CD4-positive, alpha-beta T cell treated with Interleukin-21 for 1 hour (primary cell): Measurements from ENCODE around the gene ORM2.
A peak's percentile ranks its signal among the peaks of the same experiment; 100 is the strongest.
"Not testable (repeated sequence)": the region's sequence is repeated elsewhere in the genome, so short reads cannot be mapped to it uniquely, and the experiment has no call there.

Source experiments
- DNase-seq: peaks from one replicate; pipeline ENCODE4 v3.0.0-alpha.2; 2020

Gene ORM2

DNA sequence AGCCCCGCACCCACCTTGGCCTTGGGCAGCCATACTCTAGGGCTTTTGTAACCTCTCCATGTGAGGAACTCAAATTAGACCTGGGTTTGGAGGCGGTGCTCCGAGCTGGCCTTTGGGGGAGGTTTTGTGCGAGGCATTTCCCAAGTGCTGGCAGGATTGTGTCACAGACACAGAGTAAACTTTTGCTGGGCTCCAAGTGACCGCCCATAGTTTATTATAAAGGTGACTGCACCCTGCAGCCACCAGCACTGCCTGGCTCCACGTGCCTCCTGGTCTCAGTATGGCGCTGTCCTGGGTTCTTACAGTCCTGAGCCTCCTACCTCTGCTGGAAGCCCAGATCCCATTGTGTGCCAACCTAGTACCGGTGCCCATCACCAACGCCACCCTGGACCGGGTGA is at the start of gene ORM2:
ORM2 (plus strand) TSS at position 245 of the 398 bp plus-strand sequence; CDS start at position 281, 36 bp downstream.
- DNase-seq, result not testable (repeated sequence)

GRCh38 chr9:114280636-114281472 is 48.8 kb upstream of the ORM2 start:
- DNase-seq, result no peak

- DNase-seq, result no peak
Measured at GRCh38 chr9:114281473-114282103, 48.1 kb upstream of the ORM2 start.

GRCh38 chr9:114282104-114282485 is 47.6 kb upstream of the ORM2 start:
- DNase-seq, result no peak

- no peak for DNase-seq
Measured at GRCh38 chr9:114282507-114282906, 47.2 kb upstream of the ORM2 start.

- peak; percentile 11 for DNase-seq
Measured at GRCh38 chr9:114282926-114283325, 46.7 kb upstream of the ORM2 start.

GRCh38 chr9:114283551-114284111 is 46.0 kb upstream of the ORM2 start:
- no peak for DNase-seq

GRCh38 chr9:114284316-114285060 is 45.2 kb upstream of the ORM2 start:
- DNase-seq, result no peak

DNA sequence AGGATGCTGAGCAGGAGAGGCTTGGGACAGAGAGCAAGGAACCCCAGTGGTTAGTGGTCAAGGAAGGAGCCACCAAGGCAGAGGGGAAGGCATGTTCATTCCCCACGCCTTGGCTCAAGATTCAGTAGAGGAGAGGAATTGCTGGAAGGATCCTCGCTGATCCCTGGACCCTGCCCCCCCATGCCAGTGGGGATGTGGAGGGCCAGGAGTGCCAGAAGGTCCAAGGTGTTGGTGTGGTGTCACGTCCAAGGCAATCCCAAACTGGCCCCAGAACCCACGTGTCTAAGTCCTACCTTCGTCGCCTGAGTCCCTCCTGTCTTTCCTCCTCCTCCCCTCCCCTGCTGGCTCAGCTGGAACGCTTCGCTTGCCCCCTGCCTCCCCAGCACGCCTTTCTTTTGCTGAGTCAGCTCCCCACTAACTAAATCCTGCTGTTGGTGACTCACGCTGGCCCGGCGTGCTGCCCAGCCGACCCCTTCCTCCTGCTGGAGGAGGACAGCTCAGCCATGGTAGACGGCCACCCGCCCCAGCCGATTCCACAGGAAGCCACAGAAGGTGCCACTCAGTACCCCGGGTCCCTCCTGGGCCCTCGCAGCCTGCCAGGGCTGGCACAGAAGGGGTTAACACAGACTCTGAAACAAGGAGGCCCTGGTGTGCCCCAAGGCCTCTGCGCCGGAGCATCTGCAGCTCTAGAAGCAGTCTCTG is 44.4 kb upstream of the ORM2 start:
- no peak for DNase-seq

DNA sequence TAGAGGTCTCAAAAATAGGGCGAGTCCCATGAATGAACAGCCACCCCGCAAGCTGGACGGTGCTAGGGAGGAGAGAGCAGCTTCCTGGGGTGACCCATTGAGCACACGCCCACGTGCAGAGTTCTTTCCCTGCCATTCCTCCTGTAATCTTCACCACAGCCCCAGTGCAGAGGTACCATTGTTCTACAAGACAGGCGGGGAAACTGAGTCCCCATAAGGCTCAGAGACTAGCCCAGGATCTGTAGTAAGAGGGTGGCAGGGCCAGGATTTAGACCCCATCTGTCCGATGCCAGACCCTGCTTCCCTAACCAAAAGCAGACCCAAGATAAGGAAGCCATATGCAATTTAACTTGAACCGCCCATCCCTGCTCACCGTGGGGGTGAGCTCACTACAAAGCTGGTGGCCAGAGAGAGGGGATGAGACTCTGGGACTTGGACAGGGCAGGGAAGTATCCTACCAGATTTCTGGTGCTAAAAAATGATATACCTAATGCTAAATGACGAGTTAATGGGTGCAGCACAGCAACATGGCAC is 43.5 kb upstream of the ORM2 start:
- no peak for DNase-seq

GRCh38 chr9:114287001-114287762 is 42.5 kb upstream of the ORM2 start:
- no peak for DNase-seq

DNA sequence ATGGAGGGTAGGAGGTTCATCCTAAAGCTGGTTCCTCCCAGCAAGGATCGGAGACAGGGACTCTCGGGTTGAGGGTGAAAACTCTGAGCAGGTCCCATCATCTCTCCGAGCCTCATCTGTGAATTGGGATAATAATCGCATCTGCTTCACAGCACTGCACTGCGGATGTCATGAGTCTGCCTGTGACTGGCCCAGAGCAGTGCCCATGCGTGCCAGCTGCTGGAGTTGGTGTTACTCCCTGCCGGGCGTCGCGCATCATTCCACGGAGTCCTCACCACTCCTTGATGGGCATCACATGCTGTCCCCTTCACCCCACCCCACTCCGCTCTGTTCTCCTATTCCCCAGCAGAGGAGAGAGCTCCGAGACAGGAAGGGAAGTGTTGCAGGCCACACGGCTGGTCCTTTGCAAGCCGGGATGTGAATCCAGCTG is 41.9 kb upstream of the ORM2 start:
- no peak for DNase-seq

DNA sequence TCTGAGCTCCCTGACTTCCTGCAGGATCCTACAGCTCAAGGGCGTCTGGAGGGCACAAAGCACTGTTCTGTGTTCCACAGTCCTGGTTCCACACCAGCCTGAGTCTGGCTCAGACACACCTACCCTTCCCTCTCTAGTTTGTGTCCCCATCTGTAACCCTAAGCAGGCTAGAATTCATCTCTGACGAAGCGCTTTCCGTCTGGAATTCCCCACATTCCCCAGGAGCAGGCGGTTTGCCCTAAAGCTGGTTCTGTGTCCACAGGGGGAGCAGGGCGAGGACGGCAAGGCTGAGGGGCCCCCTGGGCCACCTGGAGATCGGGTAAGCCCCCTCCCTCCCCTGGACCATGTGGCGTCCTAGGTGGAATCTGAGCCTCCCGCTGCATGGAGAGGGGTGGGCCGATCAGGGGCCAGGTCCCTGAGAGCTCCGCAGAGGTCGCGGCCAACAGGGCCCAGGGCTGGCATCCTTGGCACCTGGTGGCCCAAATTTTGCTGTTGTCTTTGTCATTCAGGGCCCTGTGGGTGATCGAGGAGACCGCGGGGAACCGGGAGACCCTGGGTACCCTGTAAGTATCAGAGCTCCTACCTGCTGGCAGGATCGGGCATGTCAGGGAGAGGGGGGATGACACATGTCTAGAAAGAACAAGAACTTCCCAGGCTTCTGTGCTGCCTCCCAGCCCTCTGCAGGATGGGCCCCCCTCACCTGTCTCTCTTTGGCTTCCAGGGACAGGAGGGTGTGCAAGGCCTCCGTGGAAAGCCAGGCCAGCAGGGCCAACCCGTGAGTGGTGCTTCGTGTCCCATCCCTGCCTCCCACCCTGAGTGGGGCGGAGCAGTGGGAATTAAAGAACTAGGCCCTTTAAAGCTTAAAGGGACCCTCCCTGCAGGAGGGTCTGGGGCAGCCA is 41.2 kb upstream of the ORM2 start:
- no peak for DNase-seq

DNA sequence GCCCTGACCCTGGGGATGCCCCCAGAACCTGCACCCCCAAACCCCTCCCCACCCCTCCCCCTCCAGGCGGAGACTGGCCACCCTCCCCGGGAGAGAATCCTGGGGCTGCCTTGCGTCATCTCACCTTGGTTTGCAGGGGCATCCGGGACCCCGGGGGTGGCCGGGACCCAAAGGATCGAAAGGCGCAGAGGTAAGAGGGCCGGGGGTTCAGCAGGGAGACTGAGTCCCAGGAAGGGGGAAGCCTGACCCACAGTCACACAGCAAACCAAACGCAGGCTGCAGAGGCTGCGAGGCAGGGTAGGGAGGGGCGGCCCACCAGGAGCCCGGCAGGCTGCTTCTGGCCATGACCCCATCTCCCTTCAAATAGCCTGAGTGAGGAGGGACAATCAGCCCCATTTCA is 40.6 kb upstream of the ORM2 start:
- DNase-seq, result no peak

- no peak for DNase-seq
Measured at GRCh38 chr9:114289571-114290481, 39.8 kb upstream of the ORM2 start.

GRCh38 chr9:114290561-114290986 is 39.1 kb upstream of the ORM2 start:
- no peak for DNase-seq

DNA sequence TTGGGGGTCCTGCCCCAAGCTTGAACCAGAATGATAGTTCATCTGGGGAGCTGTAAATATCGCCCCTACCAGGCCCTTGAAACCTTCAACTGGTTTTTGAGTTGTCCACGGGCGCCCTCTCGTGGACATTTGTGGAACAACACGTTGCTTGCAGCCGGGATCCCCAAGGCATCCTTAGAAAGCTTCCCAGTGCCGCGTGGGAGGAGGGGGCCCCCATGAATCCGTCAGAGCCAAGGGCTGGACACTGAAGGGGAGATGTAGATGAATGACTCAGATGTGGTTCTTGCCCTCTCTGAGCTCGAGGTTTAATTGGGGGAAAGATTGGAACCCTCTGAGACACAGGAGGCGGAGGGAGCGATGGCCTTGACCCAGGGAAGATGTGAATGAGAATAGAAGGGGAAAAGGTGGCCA is 38.6 kb upstream of the ORM2 start:
- DNase-seq, result peak; percentile 59

GRCh38 chr9:114291886-114292590 is 37.6 kb upstream of the ORM2 start:
- DNase-seq, result no peak

GRCh38 chr9:114294664-114295063 is 35.0 kb upstream of the ORM2 start:
- no peak for DNase-seq
